Suprapubic skin (tissue), 3 donors: ENCODE data around the gene VSX1.

Source experiments
- POLR2AphosphoS5 ChIP-seq, 3 donors: sonication (generic); formaldehyde crosslinking; IDR thresholded peaks; one replicate each; pipeline ENCODE4 v1.6.1; 2017; ENCODE audit warnings: antibody characterized with exemption in 3 of 3
- TF ChIP-seq, protein P1 (sequence below), 2 donors: fragments of 200-600 bp in 1 of 2; fragments of 450-650 bp in 1 of 2; sonication (generic) in 1 of 2; IDR thresholded peaks; one replicate each; pipeline ENCODE4 v1.5.1; 2016 to 2019; ENCODE audit warnings: antibody characterized with exemption in 2 of 2, mild to moderate bottlenecking in 1 of 2, moderate library complexity in 1 of 2

DNA sequence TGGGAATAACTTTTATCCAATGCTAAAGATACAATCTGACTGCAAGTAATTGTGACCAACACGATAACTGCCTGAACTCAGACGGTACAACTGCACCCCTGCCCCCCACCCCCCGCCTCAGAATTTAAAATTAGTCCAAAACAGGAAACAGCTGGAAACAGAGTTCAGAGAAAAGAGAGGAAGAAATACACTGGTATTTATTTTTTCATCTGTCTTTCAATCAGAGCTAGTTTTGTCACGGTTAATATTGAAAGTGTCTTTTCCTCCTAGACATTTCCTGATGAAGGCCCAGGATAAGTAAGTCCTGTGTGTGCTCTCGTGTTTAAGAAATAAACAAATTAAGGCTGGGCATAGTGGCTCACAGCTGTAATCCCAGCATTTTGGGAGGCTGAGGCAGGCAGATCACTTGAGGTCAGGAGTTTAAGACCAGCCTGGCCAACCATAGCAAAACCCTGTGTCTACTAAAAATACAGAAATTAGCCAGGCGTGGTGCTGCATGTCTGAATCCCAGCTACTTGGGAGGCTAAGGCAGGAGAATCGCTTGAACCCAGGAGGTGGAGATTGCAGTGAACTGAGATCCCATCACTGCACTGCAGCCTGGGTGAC, 45.5 kb downstream of the VSX1 start:
- TF ChIP-seq, protein P1, sequence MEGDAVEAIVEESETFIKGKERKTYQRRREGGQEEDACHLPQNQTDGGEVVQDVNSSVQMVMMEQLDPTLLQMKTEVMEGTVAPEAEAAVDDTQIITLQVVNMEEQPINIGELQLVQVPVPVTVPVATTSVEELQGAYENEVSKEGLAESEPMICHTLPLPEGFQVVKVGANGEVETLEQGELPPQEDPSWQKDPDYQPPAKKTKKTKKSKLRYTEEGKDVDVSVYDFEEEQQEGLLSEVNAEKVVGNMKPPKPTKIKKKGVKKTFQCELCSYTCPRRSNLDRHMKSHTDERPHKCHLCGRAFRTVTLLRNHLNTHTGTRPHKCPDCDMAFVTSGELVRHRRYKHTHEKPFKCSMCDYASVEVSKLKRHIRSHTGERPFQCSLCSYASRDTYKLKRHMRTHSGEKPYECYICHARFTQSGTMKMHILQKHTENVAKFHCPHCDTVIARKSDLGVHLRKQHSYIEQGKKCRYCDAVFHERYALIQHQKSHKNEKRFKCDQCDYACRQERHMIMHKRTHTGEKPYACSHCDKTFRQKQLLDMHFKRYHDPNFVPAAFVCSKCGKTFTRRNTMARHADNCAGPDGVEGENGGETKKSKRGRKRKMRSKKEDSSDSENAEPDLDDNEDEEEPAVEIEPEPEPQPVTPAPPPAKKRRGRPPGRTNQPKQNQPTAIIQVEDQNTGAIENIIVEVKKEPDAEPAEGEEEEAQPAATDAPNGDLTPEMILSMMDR (IDR thresholded peaks at IDR 0.05): no peak
- TF ChIP-seq POLR2AphosphoS5 (IDR thresholded peaks at IDR 0.05): no peak
